Spinal cord (tissue), 10 donors: ENCODE results near the gene RPL32. TPM values are rescaled to one million over a fixed set of nuclear protein-coding genes. Genes with fewer than 3 reads are reported as not detected.

Experiments used
- DNase-seq, 6 donors: peaks; one replicate each; pipeline versions ENCODE4 v3.0.0 to v3.0.0-alpha.2; 2013 to 2015; ENCODE audit warnings: low spot score in 6 of 6, low read depth in 4 of 6
- H3K27ac ChIP-seq: one replicate; pipeline ENCODE4 v1.5.1; 2013; ENCODE audit warnings: low read depth, low read length, control low read depth
- H3K27me3 ChIP-seq: one replicate; pipeline ENCODE4 v1.6.1; 2013; ENCODE audit warnings: low read length; ENCODE audit not compliant: control insufficient read depth, insufficient read depth
- H3K36me3 ChIP-seq: one replicate; pipeline ENCODE4 v1.6.1; 2013; ENCODE audit warnings: low read length; ENCODE audit not compliant: control insufficient read depth, insufficient read depth
- H3K4me1 ChIP-seq: one replicate; pipeline ENCODE4 v1.6.1; 2013; ENCODE audit warnings: low read length; ENCODE audit not compliant: control insufficient read depth, insufficient read depth
- H3K4me3 ChIP-seq: one replicate; pipeline ENCODE4 v1.5.1; 2013; ENCODE audit warnings: low read depth, low read length, control low read depth
- H3K9me3 ChIP-seq: one replicate; pipeline ENCODE4 v1.6.1; 2013; ENCODE audit warnings: low read length; ENCODE audit not compliant: control insufficient read depth, insufficient read depth
- WGBS: methylation state at CpG from one replicate; pipeline ENCODE4 v1.1.5; 2013; ENCODE audit warnings: missing lambda C conversion rate; ENCODE audit not compliant: insufficient coverage; 5-methylcytosine and 5-hydroxymethylcytosine counted together
- polyA plus RNA-seq, 2 donors: library from polyadenylated mRNA; unstranded; fragments of 120-200 nt; gene quantifications; one replicate each; pipeline ENCODE4 v1.2.1, GENCODE V29; 2013; ENCODE audit not compliant: insufficient read length in 2 of 2
- total RNA-seq, 2 donors: library from RNA; depleted of rRNA in 1 of 2; stranded (reverse); fragments of 120-200 nt in 1 of 2; fragments of >200 nt in 1 of 2; gene quantifications; one replicate each; pipeline versions ENCODE4 v1.2.3 to v1.2.4, GENCODE V29; 2013 to 2014
- donor health status: healthy.

RPL32 gene
- total and polyA plus RNA-seq, 4 donors = 1,237 to 2,331 (median 1,635) TPM

GRCh38 chr3:12813967-12814366, 27.4 kb downstream of the RPL32 start:
- no peaks in the 10 kb centered on the region for H3K9me3 ChIP-seq
- no peaks in the 10 kb centered on the region for H3K27me3 ChIP-seq
- peaks cover 66% of the 10 kb centered on the region for H3K36me3 ChIP-seq
- H3K27ac ChIP-seq = no peak overlapping the region
- peaks cover 16% of the 10 kb centered on the region for H3K4me1 ChIP-seq
- DNase-seq = no peak
- 90% methylated on average over 6 of the region's 6 CpGs for WGBS
- no peak overlapping the region for H3K4me3 ChIP-seq

DNA sequence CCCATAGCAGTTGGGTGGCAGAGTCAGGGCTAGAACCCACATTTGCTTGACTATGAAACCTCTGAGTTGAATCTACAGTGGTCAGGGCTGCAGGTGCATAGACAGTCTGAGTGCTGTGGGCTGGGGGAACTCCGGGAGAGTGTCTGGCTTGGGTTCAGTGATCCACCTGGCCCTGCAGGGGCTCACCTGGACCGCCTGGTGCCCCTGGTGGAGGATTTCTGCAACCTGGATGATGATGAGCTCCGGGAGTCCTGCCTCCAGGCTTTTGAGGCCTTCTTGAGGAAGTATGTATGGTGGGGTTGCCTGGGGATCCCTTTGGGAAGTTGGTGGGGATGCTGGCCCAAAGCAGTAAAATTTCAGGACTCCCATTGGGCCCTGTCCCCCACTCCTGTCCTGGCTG, 28.6 kb downstream of the RPL32 start:
- no peak for DNase-seq
- Histone ChIP-seq H3K27ac (no peak overlapping the region), H3K4me1 (peaks cover 16% of the 10 kb centered on the region), H3K27me3 (no peaks in the 10 kb centered on the region), H3K4me3 (no peak overlapping the region), H3K9me3 (no peaks in the 10 kb centered on the region), H3K36me3 (peaks cover 66% of the 10 kb centered on the region)
- WGBS = 98% methylated on average over 3 of the region's 3 CpGs

- Histone ChIP-seq H3K9me3 (no peaks in the 10 kb centered on the region), H3K4me1 (peaks cover 16% of the 10 kb centered on the region), H3K27me3 (no peaks in the 10 kb centered on the region), H3K4me3 (no peak overlapping the region), H3K27ac (no peak overlapping the region), H3K36me3 (peaks cover 63% of the 10 kb centered on the region)
- 74% methylated on average over 5 of the region's 5 CpGs for WGBS
- no peak for DNase-seq
These were observed 30.4 kb downstream of the RPL32 start for GRCh38 chr3:12810961-12811360.

GRCh38 chr3:12810013-12810780, 31.2 kb downstream of the RPL32 start:
- peaks cover 55% of the 10 kb centered on the region for H3K36me3 ChIP-seq
- no peaks in the 10 kb centered on the region for H3K27me3 ChIP-seq
- peaks cover 16% of the 10 kb centered on the region for H3K4me1 ChIP-seq
- peak overlapping the region; percentile 73 for H3K27ac ChIP-seq
- H3K9me3 ChIP-seq = no peaks in the 10 kb centered on the region
- under 1% methylated on average over 46 of the region's 50 CpGs for WGBS
- DNase-seq = peak; percentile 80 to 99 (median 92)
- H3K4me3 ChIP-seq = peak overlapping the region; percentile 44

DNA sequence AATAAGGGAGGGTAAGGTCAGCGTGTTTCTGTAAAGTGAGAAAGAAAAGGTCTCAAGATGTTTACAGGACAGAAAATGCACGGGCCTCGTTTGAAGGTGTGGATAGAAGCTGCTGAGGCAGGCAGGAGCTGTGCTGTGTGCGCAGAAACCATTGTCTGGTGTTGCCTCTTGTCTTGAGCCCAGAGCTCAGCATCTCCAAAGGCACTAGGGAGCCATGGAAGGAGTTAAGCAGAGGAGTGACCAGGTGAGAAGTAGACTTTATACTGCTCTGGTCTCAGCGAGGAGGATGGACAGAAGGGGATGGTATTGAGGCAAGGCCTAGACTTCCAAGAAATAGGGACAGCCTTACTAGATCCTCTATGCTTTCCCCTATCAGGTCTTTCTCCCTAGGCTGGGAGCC, 31.9 kb downstream of the RPL32 start:
- WGBS = 89% methylated on average over 4 of the region's 5 CpGs
- Histone ChIP-seq H3K27me3 (no peaks in the 10 kb centered on the region), H3K4me1 (peaks cover 16% of the 10 kb centered on the region), H3K4me3 (peak overlapping the region; percentile 44), H3K9me3 (no peaks in the 10 kb centered on the region), H3K27ac (peak overlapping the region; percentile 64), H3K36me3 (peaks cover 50% of the 10 kb centered on the region)
- DNase-seq = no peak

GRCh38 chr3:12809001-12809400, 32.4 kb downstream of the RPL32 start:
- no peak overlapping the region for H3K27ac ChIP-seq

DNA sequence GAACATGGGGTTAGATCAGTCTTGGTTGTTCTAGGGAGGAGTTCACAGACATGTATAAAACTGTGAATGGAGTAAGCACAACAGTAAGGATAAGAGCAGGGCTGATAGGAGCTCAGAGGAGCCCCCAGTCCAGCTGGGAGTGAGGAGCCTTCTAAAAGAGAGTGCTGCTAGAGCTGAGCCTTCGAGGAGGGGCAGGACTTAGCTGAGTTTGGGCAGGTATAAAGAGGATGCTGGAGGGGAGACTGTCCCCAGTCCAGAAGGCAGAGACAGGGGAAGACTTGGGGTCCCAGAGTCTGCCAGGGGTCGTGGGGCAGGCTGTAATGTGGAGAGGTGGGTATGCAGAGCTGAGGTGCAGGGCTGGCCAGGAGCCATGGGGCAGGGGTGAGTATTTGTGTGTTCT, 32.8 kb downstream of the RPL32 start:
- H3K27ac ChIP-seq = no peak overlapping the region
- H3K27me3 ChIP-seq = no peaks in the 10 kb centered on the region
- WGBS = 77% methylated on average over 2 of the region's 2 CpGs
- DNase-seq = no peak
- H3K36me3 ChIP-seq = peaks cover 49% of the 10 kb centered on the region
- no peak overlapping the region for H3K4me3 ChIP-seq
- peaks cover 16% of the 10 kb centered on the region for H3K4me1 ChIP-seq
- no peaks in the 10 kb centered on the region for H3K9me3 ChIP-seq

More at GRCh38 chr3:12809001-12809400, 32.4 kb downstream of the RPL32 start:
- Histone ChIP-seq H3K27me3 (no peaks in the 10 kb centered on the region), H3K4me3 (no peak overlapping the region), H3K4me1 (peaks cover 16% of the 10 kb centered on the region), H3K9me3 (no peaks in the 10 kb centered on the region), H3K36me3 (peaks cover 49% of the 10 kb centered on the region)
- DNase-seq = no peak
- WGBS = 70% methylated on average over 1 of the region's 3 CpGs

DNA sequence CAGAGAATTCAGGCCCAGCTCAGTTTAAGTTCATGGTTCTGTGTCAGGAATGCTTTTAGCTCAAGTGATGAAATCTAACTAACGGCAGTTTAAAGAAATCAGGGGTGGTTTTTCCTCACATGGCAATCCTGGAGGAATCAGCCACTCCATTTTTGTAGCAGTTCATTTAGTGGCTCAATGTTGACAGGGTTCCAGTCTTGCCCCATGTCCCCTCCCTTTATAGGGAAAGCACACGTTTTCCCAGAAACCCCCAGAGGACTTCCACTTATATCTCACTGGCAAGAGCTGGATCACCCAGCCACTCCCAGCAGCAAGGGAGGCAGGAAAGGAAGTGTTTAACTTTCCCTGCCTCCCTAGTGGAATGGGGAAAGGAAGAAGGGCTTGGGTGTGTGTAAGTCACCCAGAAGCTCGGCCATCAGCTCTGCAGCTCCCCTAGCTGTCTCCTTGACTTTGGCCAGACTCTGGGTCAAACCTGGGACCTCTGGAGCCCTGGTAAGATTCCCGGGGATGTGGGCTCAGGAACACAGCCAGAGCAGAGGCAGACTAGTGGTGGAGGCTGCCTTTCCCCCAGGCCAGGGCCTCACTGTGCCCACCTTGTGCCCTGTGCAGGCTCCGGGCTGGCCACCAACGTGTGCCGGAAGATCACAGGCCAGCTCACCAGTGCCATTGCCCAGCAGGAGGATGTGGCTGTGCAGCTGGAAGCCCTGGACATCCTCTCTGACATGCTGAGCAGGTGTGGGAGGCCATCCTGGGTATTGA, 33.6 kb downstream of the RPL32 start:
- H3K4me3 ChIP-seq = no peak overlapping the region
- no peak overlapping the region for H3K27ac ChIP-seq
- H3K4me1 ChIP-seq = peaks cover 16% of the 10 kb centered on the region
- 92% methylated on average over 6 of the region's 7 CpGs for WGBS
- H3K36me3 ChIP-seq = peaks cover 45% of the 10 kb centered on the region
- no peaks in the 10 kb centered on the region for H3K9me3 ChIP-seq
- H3K27me3 ChIP-seq = no peaks in the 10 kb centered on the region
- DNase-seq = no peak

- DNase-seq = no peak
- H3K4me3 ChIP-seq = no peak overlapping the region
- 93% methylated on average over 4 of the region's 9 CpGs for WGBS
- peaks cover 16% of the 10 kb centered on the region for H3K4me1 ChIP-seq
- peaks cover 44% of the 10 kb centered on the region for H3K36me3 ChIP-seq
- H3K9me3 ChIP-seq = no peaks in the 10 kb centered on the region
- no peak overlapping the region for H3K27ac ChIP-seq
- no peaks in the 10 kb centered on the region for H3K27me3 ChIP-seq
These were observed 34.3 kb downstream of the RPL32 start for GRCh38 chr3:12807066-12807465.
